ENCODE measurements around the gene CARF. TPM values are rescaled to one million over a fixed set of nuclear protein-coding genes. Genes with fewer than 3 reads are reported as not detected.
A peak's percentile ranks its signal among the peaks of the same experiment; 100 is the strongest.

Gene CARF
- total and polyA plus RNA-seq, 2 of the 13 experiments (the other 11 are each of a cell fraction or from before 2014, with no cell fraction given): 3.0 to 5.4 TPM

DNA sequence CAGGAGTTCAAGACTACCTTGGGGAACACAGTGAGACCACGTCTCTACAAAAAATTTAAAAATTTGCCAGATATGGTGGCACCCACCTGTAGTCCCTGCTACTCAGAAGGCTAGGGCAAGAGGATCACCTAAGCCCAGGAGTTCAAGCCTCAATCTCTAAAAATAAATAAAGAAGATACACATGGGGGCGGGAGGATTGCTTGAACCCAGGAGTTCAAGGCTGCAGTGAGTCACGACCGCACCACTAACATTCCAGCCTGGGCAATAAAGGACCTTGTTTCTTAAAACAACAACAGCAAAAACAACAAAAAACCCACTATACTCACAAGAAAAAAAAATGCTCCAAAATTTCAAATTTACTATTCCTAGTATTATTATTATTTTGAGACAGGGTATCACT is 30.5 kb upstream of the CARF start (continued):
- TF ChIP-seq, protein P1, sequence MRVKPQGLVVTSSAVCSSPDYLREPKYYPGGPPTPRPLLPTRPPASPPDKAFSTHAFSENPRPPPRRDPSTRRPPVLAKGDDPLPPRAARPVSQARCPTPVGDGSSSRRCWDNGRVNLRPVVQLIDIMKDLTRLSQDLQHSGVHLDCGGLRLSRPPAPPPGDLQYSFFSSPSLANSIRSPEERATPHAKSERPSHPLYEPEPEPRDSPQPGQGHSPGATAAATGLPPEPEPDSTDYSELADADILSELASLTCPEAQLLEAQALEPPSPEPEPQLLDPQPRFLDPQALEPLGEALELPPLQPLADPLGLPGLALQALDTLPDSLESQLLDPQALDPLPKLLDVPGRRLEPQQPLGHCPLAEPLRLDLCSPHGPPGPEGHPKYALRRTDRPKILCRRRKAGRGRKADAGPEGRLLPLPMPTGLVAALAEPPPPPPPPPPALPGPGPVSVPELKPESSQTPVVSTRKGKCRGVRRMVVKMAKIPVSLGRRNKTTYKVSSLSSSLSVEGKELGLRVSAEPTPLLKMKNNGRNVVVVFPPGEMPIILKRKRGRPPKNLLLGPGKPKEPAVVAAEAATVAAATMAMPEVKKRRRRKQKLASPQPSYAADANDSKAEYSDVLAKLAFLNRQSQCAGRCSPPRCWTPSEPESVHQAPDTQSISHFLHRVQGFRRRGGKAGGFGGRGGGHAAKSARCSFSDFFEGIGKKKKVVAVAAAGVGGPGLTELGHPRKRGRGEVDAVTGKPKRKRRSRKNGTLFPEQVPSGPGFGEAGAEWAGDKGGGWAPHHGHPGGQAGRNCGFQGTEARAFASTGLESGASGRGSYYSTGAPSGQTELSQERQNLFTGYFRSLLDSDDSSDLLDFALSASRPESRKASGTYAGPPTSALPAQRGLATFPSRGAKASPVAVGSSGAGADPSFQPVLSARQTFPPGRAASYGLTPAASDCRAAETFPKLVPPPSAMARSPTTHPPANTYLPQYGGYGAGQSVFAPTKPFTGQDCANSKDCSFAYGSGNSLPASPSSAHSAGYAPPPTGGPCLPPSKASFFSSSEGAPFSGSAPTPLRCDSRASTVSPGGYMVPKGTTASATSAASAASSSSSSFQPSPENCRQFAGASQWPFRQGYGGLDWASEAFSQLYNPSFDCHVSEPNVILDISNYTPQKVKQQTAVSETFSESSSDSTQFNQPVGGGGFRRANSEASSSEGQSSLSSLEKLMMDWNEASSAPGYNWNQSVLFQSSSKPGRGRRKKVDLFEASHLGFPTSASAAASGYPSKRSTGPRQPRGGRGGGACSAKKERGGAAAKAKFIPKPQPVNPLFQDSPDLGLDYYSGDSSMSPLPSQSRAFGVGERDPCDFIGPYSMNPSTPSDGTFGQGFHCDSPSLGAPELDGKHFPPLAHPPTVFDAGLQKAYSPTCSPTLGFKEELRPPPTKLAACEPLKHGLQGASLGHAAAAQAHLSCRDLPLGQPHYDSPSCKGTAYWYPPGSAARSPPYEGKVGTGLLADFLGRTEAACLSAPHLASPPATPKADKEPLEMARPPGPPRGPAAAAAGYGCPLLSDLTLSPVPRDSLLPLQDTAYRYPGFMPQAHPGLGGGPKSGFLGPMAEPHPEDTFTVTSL (CRISPR knock-in tag; IDR thresholded peaks at IDR 0.05; ENCODE audit: borderline replicate concordance): peak; percentile 85
- TF ChIP-seq TBX3 (IDR thresholded peaks at IDR 0.05; ENCODE audit: borderline replicate concordance): 0 out of 2 replicates have a peak, but pooled peaks have one; percentile 47
- TF ChIP-seq FOSL1 (CRISPR knock-in tag; IDR thresholded peaks at IDR 0.05; ENCODE audit: borderline replicate concordance): peak; percentile 60; the same call in 1 of the 2 replicates
- TF ChIP-seq ZNF460 (CRISPR knock-in tag; IDR thresholded peaks at IDR 0.05; ENCODE audit: borderline replicate concordance): peak; percentile 57; the same call in 1 of the 2 replicates
- peak; percentile 69 for TF ChIP-seq FOXP1 (IDR thresholded peaks at IDR 0.05)
- peak; percentile 72 for TF ChIP-seq FOXP1 (CRISPR knock-in tag; IDR thresholded peaks at IDR 0.05)
- TF ChIP-seq PAXIP1 (CRISPR knock-in tag; conservative IDR thresholded peaks at IDR 0.05): peak; percentile 68
- TF ChIP-seq HHEX (CRISPR knock-in tag; IDR thresholded peaks at IDR 0.05): peak; percentile 78
- peak; percentile 73 for TF ChIP-seq ARID5B (CRISPR knock-in tag; IDR thresholded peaks at IDR 0.05)
- no peak for TF ChIP-seq CBX2 (IDR thresholded peaks at IDR 0.05; ENCODE audit: low read depth, low read length)
- TF ChIP-seq CBX2 (CRISPR knock-in tag; IDR thresholded peaks at IDR 0.05; ENCODE audit: low read depth): no peak
- TF ChIP-seq NR2F2 (IDR thresholded peaks at IDR 0.05; ENCODE audit: borderline replicate concordance, low read depth): peak; percentile 89
- no peak for TF ChIP-seq SOX13 (IDR thresholded peaks at IDR 0.05)
- peak in 1 of 2 experiments; percentile 52; a peak in 1 of 4 replicates for TF ChIP-seq SOX13 (CRISPR knock-in tag; conservative IDR thresholded peaks at IDR 0.05 in 1 of 2, IDR thresholded peaks at IDR 0.05 in 1 of 2)

Measured in HepG2 (cell line).